ENCODE results near the gene CA5A.
"Not testable (repeated sequence)": the region's sequence is repeated elsewhere in the genome, so short reads cannot be mapped to it uniquely, and the experiment has no call there.

CA5A gene

GRCh38 chr16:87891764-87892163 is 44.6 kb downstream of the CA5A start:
- no peak overlapping the region for H3K4me3 ChIP-seq (ENCODE audit: control insufficient read depth, low read depth, low read length)
- no peak for DNase-seq (ENCODE audit: low read depth)
- TF ChIP-seq, protein P1, sequence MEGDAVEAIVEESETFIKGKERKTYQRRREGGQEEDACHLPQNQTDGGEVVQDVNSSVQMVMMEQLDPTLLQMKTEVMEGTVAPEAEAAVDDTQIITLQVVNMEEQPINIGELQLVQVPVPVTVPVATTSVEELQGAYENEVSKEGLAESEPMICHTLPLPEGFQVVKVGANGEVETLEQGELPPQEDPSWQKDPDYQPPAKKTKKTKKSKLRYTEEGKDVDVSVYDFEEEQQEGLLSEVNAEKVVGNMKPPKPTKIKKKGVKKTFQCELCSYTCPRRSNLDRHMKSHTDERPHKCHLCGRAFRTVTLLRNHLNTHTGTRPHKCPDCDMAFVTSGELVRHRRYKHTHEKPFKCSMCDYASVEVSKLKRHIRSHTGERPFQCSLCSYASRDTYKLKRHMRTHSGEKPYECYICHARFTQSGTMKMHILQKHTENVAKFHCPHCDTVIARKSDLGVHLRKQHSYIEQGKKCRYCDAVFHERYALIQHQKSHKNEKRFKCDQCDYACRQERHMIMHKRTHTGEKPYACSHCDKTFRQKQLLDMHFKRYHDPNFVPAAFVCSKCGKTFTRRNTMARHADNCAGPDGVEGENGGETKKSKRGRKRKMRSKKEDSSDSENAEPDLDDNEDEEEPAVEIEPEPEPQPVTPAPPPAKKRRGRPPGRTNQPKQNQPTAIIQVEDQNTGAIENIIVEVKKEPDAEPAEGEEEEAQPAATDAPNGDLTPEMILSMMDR (conservative IDR thresholded peaks at IDR 0.05; ENCODE audit: control insufficient read depth, insufficient read depth, low read depth, low read length), result no peak

DNA sequence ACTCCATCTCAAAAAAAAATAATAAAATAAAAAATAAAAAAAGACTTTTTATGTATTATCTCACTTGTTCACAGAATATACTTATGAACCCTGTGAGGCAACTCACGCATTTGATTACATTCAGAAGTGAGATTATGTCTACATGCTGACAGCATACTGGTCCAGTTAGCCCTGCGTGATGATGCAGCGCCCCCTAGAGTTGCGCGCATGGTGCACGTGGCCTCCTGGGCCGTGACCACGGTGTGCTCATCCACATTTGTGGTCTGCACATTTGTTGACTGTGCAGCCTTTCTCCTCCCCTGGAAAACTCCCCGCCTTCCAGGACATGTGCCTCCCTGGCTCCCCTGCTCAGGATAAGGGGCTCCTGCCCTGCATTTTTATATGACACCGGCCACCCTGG is 46.6 kb downstream of the CA5A start:
- not testable (repeated sequence) for DNase-seq (ENCODE audit: low read depth)

DNA sequence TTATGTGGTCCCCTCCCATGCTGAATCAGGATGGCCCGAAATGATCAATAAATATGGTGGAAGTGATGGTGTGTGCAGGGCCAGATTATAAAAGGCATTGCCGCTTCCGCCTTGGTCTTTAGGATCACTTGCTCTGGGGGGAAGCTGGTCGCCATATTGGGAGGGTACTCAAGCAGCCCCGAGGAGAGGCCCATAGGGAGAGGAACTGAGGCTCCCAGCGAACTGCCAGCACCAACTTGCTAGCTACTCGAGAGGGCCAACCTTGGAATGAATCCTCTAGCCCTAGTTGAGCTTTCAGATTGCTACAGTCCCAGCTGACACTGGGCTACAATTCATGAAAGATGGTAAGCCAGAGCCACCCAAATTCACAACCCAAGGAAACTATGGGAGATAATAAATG is 48.0 kb downstream of the CA5A start:
- H3K4me3 ChIP-seq (ENCODE audit: control insufficient read depth, low read depth, low read length); DNase-seq (ENCODE audit: low read depth): not testable (repeated sequence)

More for the DNA sequence above, 46.6 kb downstream of the CA5A start:
- H3K4me3 ChIP-seq (ENCODE audit: control insufficient read depth, low read depth, low read length), result not testable (repeated sequence)
- TF ChIP-seq, protein P1 (conservative IDR thresholded peaks at IDR 0.05; ENCODE audit: control insufficient read depth, insufficient read depth, low read depth, low read length), result peak; percentile 8

DNA sequence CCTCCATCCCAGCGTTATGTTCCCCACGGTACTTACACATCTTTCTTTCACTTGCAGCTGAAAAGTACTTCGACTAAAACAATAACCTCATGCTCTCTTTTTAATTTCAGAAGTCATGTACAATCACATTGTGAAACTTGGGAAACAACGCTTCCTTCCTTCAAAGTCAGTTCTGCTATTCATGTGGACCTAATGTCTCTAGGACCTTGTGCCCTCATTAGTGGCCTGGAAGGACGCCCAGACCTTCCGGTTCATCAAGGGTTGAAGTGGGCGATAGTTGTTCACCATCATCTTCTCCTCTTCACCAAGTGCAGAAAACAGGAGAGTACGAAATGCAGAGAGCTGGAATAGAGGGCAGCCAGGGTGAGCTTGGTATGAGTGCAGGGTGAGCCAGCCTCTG is 48.4 kb downstream of the CA5A start:
- DNase-seq (ENCODE audit: low read depth); H3K4me3 ChIP-seq (ENCODE audit: control insufficient read depth, low read depth, low read length): not testable (repeated sequence)

DNA sequence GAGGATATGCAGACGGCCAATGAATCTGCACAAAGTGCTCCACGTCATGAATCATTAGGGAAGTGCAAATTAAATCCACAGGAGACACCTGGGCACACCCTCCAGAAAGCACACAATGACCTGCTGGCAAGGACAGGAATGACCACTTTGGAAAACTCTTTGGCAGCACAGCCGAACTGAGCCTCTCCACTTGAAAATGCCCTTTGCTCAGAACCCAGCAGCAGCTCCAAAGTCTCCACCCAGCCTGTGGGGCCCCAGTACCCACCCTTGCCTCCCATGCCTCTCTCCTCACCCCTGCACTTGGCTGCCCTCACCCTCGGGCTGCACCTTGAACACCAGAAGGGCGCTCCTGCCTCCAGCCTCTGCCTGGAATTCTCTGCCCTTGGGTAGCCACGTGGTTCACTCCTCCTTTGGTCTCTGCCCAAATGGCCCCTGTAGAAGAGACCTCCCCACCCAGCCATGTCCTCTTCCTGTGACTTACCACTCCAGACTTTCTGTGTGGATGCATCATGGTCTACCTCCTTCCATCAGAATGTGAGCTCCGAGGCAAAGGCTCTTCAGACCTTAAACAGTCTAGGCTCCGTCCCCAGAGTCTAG is 50.9 kb downstream of the CA5A start:
- not testable (repeated sequence) for H3K4me3 ChIP-seq (ENCODE audit: control insufficient read depth, low read depth, low read length); DNase-seq (ENCODE audit: low read depth)

DNA sequence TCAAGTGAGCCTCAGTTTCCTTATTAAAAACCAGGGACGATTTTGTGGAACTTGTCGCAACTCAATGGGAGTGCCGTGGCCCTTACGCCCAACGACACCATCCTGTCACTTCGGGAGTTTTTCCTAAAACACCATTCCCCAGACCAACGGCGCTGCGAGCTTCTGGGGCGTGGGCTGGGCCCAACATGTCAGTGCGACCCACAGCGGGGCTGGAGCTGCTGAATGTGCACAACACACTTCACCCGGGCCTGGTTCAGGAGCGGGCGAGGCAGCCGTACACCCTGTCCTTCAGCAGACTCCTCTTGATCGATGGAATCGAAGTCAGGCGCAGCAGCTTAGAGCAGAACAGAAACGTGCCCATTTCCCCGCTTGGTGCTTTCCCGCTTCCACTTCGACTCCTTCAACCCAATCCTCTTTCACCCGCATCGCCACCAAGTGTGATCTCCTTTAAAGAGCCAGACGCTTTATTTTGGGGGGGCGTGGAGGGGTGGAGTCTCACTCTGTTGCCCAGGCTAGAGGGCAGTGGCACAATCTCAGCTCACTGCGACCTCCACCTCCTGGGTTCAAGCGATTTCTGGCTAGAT is 53.8 kb downstream of the CA5A start:
- no peak overlapping the region for H3K4me3 ChIP-seq (ENCODE audit: control insufficient read depth, low read depth, low read length)
- TF ChIP-seq, protein P1 (conservative IDR thresholded peaks at IDR 0.05; ENCODE audit: control insufficient read depth, insufficient read depth, low read depth, low read length), result no peak
- DNase-seq (ENCODE audit: low read depth), result no peak

GRCh38 chr16:87881324-87882200 is 54.8 kb downstream of the CA5A start:
- no peak for DNase-seq (ENCODE audit: low read depth)
- TF ChIP-seq, protein P1 (conservative IDR thresholded peaks at IDR 0.05; ENCODE audit: control insufficient read depth, insufficient read depth, low read depth, low read length), result no peak
- H3K4me3 ChIP-seq (ENCODE audit: control insufficient read depth, low read depth, low read length), result no peak overlapping the region

DNA sequence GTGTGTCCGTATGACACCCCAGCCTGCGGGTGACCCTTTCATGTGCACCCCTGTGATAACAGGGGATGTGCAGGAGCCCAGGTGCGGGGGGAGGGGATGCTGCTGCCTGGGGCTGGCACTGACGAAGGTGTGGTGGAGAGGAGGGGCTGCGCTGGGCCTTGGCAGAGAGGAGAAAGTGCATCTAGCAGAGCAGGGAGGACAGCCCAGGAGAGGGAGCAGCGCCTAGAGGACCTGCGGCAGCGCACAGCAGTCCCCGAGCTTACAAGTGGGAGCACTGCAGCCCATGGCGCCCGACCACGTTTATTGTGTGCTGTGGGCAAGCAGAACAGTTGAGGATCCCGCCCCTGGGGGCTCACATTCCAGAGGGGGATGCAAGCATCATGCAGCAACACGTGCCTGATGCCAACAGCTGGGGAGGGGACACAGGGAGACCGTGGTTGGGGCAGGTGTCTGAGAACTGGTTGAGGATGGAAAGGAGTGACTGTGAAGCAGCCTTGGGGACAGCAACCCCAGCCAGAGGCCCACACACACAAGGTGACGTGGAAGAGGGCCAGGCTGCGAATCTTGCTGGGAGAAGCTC is 56.1 kb downstream of the CA5A start:
- no peak for DNase-seq (ENCODE audit: low read depth)

DNA sequence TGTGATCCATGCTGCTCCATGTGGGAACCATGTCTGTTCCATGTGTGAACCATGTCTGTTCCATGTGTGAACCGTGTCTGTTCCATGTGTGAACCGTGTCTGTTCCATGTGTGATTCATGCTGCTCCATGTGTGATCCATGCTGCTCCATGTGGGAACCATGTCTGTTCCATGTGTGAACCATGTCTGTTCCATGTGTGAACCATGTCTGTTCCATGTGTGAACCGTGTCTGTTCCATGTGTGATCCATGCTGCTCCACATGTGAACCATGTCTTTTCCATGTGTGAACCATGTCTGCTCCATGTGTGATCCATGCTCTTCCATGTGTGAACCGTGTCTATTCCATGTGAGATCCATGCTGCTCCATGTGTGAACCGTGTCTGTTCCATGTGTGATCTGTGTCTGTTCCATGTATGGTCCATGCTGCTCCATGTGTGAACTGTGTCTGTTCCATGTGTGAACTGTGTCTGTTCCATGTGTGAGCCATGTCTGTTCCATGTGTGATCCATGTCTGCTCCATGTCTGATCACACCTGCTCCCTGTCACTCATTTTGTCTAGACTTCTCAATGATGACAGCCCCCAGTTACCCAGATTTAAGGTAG is 56.8 kb downstream of the CA5A start:
- not testable (repeated sequence) for H3K4me3 ChIP-seq (ENCODE audit: control insufficient read depth, low read depth, low read length); DNase-seq (ENCODE audit: low read depth)

More for the DNA sequence above, 56.1 kb downstream of the CA5A start:
- H3K4me3 ChIP-seq (ENCODE audit: control insufficient read depth, low read depth, low read length), result no peak overlapping the region
- TF ChIP-seq, protein P1 (conservative IDR thresholded peaks at IDR 0.05; ENCODE audit: control insufficient read depth, insufficient read depth, low read depth, low read length), result no peak

Measured in fibroblast of mammary gland (primary cell).